Mucosa of descending colon (tissue), 3 donors: ENCODE measurements around the gene EARS2. TPM values are rescaled to one million over a fixed set of nuclear protein-coding genes. Genes with fewer than 3 reads are reported as not detected.

Experiments used
- ATAC-seq: fragments of 200-7000 bp; cut with Tn5 transposase; one replicate; pipeline ENCODE4 v1.9.1; 2020; ENCODE audit warnings: mild to moderate bottlenecking, moderate library complexity
- DNase-seq, 3 donors: peaks; one replicate each; pipeline ENCODE4 v3.0.0-alpha.2; 2020
- H3K36me3 ChIP-seq: fragments of 200-600 bp; one replicate; pipeline ENCODE4 v1.8.0; 2021; ENCODE audit warnings: low read depth, mild to moderate bottlenecking
- H3K4me1 ChIP-seq: fragments of 200-600 bp; one replicate; pipeline ENCODE4 v1.8.0; 2021; ENCODE audit warnings: low read depth, mild to moderate bottlenecking
- H3K4me3 ChIP-seq: fragments of 200-600 bp; one replicate; pipeline ENCODE4 v1.8.0; 2021; ENCODE audit warnings: mild to moderate bottlenecking
- H3K9me3 ChIP-seq: fragments of 200-600 bp; one replicate; pipeline ENCODE4 v1.8.0; 2021; ENCODE audit warnings: mild to moderate bottlenecking
- CTCF ChIP-seq: fragments of 200-600 bp; IDR thresholded peaks from one replicate; pipeline ENCODE4 v1.8.0; 2022; ENCODE audit warnings: antibody characterized with exemption, mild to moderate bottlenecking
- intact Hi-C, 2 donors: fragments of 100-400 bp; cut with DNase I in 1 of 2; cut with micrococcal nuclease in 1 of 2; formaldehyde crosslinking; loops; one replicate each; pipeline versions ENCODE4 v1.11.0 to v1.11.1; 2022; cut with DNase I, micrococcal nuclease
- total RNA-seq, 3 donors: library from RNA; stranded (reverse); fragmentation: NEBNext Ultra II Directional in 2 of 3; extraction: Animal tissue kit (Norgen Biotek cat#: 25700) in 2 of 3; gene quantifications; one replicate each; pipeline versions ENCODE4 v1.2.1 to v1.2.4, GENCODE V29; 2021 to 2023
- donor health status: DM: no; HTN: no; CAD: no; lungs with moderate emphysema.
- donor health status: DM: no; HTN: no; CAD: no.
- donor health status: DM: no; HTN: yes; CAD: no.

The EARS2 gene
- total RNA-seq, 3 donors from 2014 or later, result 15.2 to 18.0 (median 17.2) TPM

GRCh38 chr16:23564575-23565363, 7.6 kb upstream of the EARS2 start:
- Histone ChIP-seq H3K9me3 (no peaks in the 10 kb centered on the region), H3K36me3 (no peaks in the 10 kb centered on the region), H3K4me1 (no peaks in the 10 kb centered on the region), H3K4me3 (no peak overlapping the region)
- ATAC-seq (no peak), DNase-seq (no peak)
- intact Hi-C loops, result no loop called here
- no peak for TF ChIP-seq CTCF

GRCh38 chr16:23563186-23563585, 6.0 kb upstream of the EARS2 start:
- Histone ChIP-seq H3K4me1 (peaks cover 3% of the 10 kb centered on the region), H3K36me3 (no peaks in the 10 kb centered on the region), H3K4me3 (no peak overlapping the region), H3K9me3 (no peaks in the 10 kb centered on the region)
- no peak for TF ChIP-seq CTCF
- ATAC-seq, result no peak
- intact Hi-C loops, result no loop called here
- no peak for DNase-seq

- intact Hi-C loops, result no loop called here
- DNase-seq, result no peak
- Histone ChIP-seq H3K4me1 (peaks cover 3% of the 10 kb centered on the region), H3K36me3 (peaks cover 1% of the 10 kb centered on the region), H3K4me3 (no peak overlapping the region), H3K9me3 (no peaks in the 10 kb centered on the region)
- no peak for TF ChIP-seq CTCF
- no peak for ATAC-seq
These were observed 5.4 kb upstream of the EARS2 start for GRCh38 chr16:23562505-23562904.

GRCh38 chr16:23561586-23561985, 4.4 kb upstream of the EARS2 start:
- Histone ChIP-seq H3K4me3 (no peak overlapping the region), H3K36me3 (peaks cover 4% of the 10 kb centered on the region), H3K9me3 (no peaks in the 10 kb centered on the region), H3K4me1 (peaks cover 3% of the 10 kb centered on the region)
- DNase-seq (no peak), ATAC-seq (no peak)
- intact Hi-C loops, result no loop called here
- no peak for TF ChIP-seq CTCF

GRCh38 chr16:23557779-23558702, 891 bp upstream of the EARS2 start:
- DNase-seq (peak in 1 of 3 donors; percentile 32), ATAC-seq (peak; percentile 15)
- H3K36me3 ChIP-seq, result peaks cover 4% of the 10 kb centered on the region
- TF ChIP-seq CTCF, result no peak
- H3K4me3 ChIP-seq, result peak overlapping the region; percentile 98
- intact Hi-C loops, result no loop called here
- H3K9me3 ChIP-seq, result no peaks in the 10 kb centered on the region
- peaks cover 9% of the 10 kb centered on the region for H3K4me1 ChIP-seq
